HG02623 (cell line): Measurements from ENCODE around the gene CCDC190.
"Not testable (repeated sequence)": the region's sequence is repeated elsewhere in the genome, so short reads cannot be mapped to it uniquely, and the experiment has no call there.

Experiments used
- ATAC-seq: cut with Tn5 transposase; IDR thresholded peaks from one replicate; pipeline ENCODE4 v1.9.1; 2021; ENCODE audit warnings: moderate library complexity; ENCODE audit not compliant: unreplicated experiment

The CCDC190 gene

DNA sequence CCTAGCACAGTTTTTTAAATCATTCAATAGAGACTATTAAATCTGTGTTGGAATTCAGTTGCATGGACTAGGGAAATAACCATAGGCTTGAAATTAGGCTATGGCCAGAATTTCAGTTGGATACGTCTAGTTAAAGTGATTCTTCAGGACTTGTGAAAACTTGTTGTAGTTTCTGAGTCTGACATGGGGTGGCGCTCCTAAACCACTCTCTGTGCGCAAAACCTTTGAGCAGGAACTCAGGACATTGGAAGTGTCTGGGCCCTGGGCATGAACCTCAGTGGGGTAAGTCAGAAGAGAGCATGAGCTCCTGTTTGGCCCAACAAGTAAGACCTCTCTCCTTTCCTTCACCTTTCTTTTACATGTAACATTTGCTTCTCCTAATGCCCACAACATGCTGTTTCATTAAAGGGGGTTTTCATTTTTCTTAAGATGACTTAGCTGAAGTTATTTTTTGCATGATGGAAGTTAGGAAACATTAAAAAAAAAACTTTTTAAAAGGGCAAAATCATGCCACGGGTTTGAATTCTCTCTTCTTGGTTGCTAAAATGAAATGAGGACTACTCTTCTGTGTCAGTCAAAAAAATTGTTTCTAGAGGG, 17.1 kb upstream of the CCDC190 start:
- ATAC-seq, result no peak

- no peak for ATAC-seq
Observed at GRCh38 chr1:162877412-162877811, 16.4 kb upstream of the CCDC190 start.

DNA sequence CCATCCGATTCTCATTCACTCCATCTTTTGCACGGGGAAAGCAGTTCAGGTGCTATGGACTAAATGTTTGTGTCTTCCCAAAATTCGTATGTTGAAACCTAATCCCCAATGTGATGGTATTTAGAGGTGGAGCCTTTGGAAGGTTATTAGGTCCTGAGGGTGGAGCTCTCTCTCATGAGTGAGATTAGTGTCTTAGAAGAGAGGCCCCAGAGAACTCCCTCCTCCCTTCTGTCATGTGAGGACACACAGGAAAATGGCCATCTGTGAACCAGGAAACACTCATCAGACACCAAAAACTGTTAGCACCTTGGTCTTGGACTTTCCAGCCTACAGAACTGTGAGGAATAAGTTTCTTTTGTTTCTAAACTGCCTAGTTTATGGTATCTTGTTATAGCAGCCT, 15.8 kb upstream of the CCDC190 start:
- no peak for ATAC-seq

DNA sequence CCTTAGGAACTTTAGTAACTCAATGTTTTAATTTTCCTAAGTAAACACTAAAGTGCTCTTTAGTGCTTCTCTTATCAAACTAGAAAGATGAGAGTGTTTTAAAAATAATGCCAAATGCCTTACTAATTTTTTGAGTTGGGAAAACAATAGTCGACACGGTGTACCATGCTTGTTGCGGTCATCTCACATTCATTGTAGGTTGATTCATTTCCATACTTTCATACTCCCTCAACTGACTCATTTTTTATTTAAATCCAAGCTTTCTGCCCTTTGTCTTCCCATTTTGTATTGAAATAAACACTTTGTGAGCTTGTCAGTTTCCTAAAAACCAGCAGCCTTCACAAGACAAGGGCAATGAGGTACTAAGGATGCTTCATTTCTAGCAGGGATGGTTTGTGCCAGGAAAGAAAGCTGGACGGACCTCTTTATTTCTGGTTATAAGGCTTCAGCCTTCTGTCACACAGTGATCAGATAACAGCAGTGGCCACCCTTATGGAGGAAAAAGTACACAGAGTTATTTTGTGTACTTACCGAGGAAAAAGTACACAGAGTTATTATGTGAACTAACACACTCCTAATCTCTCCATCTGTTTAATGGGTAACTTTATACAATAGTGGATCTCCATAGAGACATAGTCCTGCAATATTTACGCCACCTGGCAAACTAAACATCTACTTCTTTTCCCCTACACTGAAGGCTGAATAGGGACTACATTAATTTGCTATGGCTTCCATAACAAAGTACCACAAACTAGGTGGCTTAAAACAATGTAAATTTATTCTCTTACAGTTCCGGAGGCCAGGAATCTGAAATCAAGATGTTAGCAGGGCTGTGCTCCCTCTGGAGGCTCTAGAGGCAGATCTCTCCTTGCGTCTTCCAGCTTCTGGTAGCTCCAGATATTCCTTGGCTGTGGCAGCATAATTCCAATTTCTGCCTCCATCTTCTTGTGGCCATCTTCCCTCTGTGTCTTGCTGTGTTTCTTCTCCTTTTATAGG, 13.0 kb upstream of the CCDC190 start:
- ATAC-seq, result no peak

GRCh38 chr1:162872981-162873380, 12.0 kb upstream of the CCDC190 start:
- no peak for ATAC-seq

GRCh38 chr1:162871417-162871816, 10.4 kb upstream of the CCDC190 start:
- ATAC-seq, result not testable (repeated sequence)

GRCh38 chr1:162868972-162869371, 8.0 kb upstream of the CCDC190 start:
- ATAC-seq, result no peak

- no peak for ATAC-seq
Observed at GRCh38 chr1:162861625-162862024, 650 bp upstream of the CCDC190 start.

DNA sequence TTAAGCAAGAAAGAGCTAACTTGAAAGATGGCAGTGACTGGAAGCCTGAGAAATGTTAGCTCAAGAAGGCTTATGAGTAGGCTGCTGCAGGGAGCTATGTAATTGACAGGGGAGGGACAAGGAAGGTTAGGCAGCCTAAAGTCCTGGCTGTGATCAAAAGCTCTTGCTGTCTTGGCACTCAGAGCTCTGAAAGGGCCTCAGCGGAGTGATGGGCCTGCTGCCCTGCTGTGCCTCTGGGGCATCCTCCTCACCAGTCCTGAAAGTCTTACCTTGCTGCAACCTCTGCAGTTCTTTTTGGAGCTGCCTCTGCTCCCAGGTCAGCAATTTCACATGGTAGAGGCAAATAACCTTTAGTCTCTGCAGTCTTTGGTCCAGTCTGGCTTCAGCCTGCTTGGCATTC, 1.8 kb downstream of the CCDC190 start:
- no peak for ATAC-seq

DNA sequence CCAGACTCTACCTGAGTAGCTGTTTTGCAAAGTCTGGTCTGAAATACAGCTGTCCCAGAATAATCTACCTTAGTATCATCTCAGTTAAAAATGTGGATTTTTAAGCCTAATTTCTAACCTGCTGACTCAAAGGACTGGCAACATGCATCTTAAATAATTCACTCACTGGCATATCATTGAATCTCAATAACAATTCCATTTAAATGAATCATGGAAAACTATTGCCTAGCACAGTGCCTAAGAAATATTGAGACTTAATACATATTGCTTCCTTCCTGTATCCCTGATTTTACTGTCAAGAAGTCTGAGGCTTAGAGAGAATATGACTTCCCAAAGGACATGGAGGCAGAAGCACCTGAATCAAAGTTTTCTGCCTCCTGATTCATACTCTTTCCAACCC, 3.1 kb downstream of the CCDC190 start:
- ATAC-seq, result no peak

DNA sequence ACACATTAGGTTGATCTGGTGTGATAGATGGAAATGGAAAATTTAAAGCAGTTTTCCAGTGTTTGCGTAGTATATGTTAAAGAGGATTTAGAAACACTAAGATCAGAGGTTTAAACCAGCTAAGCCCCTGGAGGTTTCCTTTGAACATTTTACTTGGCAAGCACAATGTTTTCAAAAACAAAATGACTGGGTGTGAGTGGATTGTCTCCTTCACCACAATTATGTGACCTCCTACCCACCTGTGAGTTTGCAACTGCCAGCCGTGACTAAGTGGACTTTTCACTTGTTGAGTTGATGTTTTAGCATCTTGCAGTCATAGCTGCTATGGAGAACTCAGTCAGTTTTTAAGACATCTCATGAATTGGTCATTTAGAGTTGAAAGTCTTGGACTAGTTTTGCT, 4.7 kb downstream of the CCDC190 start:
- ATAC-seq, result no peak

DNA sequence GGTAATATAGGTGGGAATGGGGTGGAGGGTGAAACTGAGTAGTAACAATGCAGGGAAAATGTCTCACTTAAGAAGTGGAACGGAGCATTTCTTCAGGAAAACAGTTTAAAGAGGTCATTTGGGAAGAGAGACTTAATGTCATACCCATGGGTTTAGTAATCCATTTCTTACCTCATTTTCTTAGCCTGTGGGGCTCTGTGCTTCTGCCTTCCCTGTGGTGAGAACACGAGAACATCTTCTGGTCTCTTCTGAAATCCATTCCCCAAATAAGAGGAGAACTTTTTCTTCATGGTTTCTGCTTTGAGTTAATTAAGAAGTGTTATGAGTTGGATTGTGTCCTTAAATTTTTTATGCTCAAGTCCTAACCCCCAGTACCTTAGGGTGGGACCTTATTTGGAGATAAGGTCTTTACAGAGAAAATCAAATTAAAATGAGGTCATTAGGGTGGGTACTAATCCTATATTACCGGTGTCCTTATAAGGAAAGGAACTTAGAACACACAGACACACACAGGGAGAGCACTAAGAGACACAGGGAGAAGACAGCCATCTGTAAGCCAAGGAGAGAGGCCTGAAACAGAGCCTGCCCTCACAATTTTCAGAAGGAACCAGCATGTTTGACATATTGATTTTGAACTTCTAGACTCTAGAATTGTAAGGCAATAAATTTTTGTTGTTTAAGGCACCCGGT, 5.4 kb downstream of the CCDC190 start:
- ATAC-seq, result no peak

- peak; percentile 67 for ATAC-seq
Observed at GRCh38 chr1:162854245-162854882, 6.6 kb downstream of the CCDC190 start.

DNA sequence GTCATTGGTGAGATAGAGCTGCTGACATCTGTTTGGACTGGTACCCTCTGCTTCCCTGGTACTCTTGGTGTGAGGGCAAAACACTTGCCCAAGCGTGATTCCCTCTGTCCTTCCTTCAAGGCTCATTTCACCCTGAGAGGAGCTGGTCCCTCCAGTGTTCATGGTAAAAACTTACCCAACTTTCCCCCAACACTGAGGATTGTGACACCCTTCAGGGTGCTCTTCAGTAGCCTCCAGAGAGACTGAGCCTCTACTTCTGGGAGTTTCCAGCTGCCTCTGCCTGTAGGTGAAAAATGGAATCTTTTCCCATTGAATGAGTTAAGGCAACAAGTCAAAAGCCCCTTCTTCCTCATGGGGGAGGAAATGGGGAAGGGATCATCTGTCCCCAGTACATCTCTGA, 9.6 kb downstream of the CCDC190 start:
- no peak for ATAC-seq

- no peak for ATAC-seq
Observed at GRCh38 chr1:162849711-162850110, 11.3 kb downstream of the CCDC190 start.

- ATAC-seq, result peak; percentile 45
Observed at GRCh38 chr1:162847839-162848453, 13.0 kb downstream of the CCDC190 start.

- no peak for ATAC-seq
Observed at GRCh38 chr1:162846256-162847212, 14.4 kb downstream of the CCDC190 start.

GRCh38 chr1:162844153-162844552, 16.8 kb downstream of the CCDC190 start:
- ATAC-seq, result no peak

- no peak for ATAC-seq
Observed at GRCh38 chr1:162840250-162840839, 20.6 kb downstream of the CCDC190 start.
